Measurements from ENCODE around the gene POU6F2. TPM values are rescaled to one million over a fixed set of nuclear protein-coding genes. Genes with fewer than 3 reads are reported as not detected.

POU6F2 gene
- total RNA-seq, 1 donor from 2014 or later = 0.24 TPM

DNA sequence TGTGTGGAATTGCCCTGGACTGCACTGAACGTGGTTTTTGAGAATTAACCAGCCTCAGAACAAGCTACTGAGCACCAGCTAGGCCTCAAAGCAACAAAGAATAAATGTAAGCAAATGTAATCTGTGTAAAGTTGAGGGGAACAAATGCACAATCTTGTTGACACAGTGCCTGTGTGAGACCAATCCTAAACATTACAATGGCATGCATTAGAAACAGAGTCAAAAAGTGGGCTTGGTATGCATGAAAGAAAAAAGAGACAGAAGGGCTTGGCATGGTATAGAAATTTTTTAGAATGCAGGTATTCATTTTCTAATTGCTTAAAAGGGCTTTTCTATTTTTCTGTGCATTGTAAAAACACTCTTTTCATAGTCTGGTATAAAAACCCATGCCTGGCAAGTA lies 224.3 kb downstream of the POU6F2 start:
- no peak for ATAC-seq
- DNase-seq (ENCODE audit: missing footprints) = no peak
- intact Hi-C loops (cut with DNase I) = no loop called here

DNA sequence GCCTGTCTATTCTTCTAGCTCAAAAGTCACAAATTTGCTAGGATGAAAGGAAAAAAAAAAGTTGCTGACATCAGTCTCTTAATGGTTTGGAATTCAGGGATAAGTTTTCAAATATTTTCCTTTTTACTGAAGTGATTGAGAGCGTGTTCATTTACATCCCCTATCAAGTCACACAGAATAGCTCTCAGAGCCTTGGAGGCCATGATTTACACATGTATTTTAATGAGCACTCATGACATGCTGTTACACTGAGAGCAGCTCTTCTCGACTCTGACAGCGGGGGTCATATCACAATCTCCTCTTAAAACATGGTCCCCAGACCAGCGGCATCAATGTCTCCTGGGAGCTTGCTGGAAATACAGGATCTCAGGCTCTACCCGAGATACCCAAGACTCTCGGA lies 232.7 kb downstream of the POU6F2 start:
- no peak for ATAC-seq
- intact Hi-C loops (cut with DNase I) = no loop called here
- no peak for DNase-seq (ENCODE audit: missing footprints)

DNA sequence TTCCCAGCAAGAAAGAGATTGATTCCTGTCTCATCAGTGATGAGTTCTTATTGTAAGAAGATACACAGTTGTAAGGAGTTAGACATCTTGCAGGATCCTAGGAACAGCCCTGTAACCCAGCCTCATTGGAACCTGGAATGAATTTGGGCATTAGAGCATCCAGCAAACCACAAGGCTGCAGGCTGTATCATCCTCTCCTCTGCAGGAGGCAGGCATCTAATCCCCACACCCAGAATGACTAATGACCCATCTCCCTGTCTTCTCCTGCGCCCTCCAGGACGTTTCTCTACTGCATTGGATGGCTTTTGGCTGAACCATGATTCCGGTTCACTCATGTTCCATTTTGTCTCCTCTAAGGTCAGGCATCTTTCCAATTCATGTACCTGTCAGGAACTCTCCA lies 233.9 kb downstream of the POU6F2 start:
- ATAC-seq = no peak
- no peak for DNase-seq (ENCODE audit: missing footprints)
- intact Hi-C loops (cut with DNase I) = no loop called here

DNA sequence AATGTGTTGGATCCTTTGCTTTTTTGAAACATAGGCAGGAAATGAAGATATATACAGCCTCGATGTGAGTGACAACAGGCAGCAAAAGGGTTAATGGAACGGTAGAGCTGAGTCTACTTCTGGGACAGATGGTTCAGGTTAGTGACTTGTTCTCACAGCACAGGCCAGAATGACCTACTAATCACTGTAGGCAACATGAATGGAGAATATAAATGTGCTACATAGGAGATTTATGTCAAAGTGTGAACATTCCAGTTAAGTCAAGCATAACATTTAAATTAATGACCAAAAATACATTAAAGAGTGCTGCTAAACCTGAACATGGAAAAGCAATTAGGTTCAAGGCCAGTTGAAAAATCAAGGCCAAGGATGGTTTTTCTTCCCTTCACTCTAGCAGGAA lies 235.2 kb downstream of the POU6F2 start:
- intact Hi-C loops (cut with DNase I) = no loop called here
- DNase-seq (ENCODE audit: missing footprints) (no peak), ATAC-seq (no peak)

DNA sequence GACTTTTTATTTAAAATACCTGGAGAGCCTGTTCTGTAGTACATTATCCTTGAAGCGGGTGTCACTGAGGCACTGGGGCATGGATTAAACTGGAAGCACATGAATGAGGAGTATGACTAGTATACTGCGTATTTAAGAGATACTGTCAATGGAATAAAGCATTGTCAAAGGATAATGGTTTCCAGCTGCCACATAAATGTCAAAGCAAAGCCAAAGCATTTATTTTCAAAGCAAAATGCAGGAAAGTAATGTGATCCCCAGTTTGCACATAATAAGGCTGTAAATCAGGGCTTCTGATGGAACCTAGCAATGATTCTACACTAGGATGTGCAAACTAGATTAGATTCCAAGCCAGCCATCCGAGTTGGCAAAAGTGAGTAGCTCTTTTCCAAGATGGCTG lies 240.1 kb downstream of the POU6F2 start:
- intact Hi-C loops (cut with DNase I) = no loop called here
- no peak for ATAC-seq
- no peak for DNase-seq (ENCODE audit: missing footprints)

DNA sequence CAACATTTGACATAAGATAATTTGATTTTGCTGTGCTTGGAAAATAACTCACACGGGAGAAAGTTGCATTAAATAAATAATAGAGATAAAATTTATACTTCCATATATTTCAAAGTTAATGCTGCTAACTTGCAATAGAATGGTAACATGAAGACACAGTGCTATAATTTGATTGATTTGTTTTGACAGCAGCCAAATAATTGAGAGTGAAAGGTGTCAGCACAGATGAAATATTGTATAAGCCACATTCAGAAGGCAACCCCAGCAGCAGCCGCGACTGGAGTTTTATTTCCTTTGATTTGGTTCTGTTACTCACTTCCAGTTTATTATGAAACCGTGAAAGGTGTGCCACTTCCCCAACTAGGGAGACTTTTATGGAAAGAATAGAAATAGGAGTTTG lies 242.2 kb downstream of the POU6F2 start:
- no peak for DNase-seq (ENCODE audit: missing footprints)
- intact Hi-C loops (cut with DNase I) = no loop called here
- no peak for ATAC-seq

DNA sequence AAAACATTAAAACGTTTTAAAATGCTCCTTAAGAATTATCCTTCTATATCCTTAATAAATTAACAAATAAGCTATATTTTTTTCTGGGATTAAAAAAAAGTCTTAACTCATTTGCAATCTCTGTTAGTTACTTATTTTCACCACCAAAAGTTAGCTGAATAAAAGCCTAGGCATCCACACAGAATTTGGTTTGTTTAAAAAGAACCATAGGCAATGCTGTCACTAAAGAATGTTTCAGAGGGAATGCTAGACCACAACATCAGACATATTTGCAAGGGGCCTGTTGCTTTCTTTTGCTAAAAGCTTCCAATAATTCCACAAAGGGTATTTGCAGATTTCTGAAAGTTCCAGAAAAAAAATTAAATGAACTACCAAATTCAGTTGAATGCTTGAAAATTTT lies 244.2 kb downstream of the POU6F2 start:
- DNase-seq (ENCODE audit: missing footprints) = no peak
- ATAC-seq = no peak
- intact Hi-C loops (cut with DNase I) = no loop called here

DNA sequence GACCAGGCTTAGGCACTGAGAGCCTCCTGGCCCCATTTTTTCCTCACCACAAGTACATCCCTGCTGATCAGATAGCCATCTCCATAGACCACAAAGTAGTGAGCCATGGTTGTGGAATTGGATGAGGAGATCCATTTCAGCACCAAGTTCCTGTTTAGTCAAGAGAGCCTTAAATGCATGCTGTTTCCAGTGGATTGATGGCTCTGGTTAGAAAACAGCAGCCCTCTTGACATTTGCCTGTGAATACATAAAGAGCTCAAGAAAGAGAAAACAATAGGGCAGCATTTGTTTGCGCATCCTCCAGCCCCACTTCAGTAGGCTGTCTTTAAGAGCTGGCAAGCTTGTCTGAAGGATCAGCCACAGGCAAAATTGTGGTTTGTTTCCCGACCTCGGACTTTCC lies 251.2 kb downstream of the POU6F2 start:
- intact Hi-C loops (cut with DNase I) = no loop called here
- DNase-seq (ENCODE audit: missing footprints) (no peak), ATAC-seq (no peak)

DNA sequence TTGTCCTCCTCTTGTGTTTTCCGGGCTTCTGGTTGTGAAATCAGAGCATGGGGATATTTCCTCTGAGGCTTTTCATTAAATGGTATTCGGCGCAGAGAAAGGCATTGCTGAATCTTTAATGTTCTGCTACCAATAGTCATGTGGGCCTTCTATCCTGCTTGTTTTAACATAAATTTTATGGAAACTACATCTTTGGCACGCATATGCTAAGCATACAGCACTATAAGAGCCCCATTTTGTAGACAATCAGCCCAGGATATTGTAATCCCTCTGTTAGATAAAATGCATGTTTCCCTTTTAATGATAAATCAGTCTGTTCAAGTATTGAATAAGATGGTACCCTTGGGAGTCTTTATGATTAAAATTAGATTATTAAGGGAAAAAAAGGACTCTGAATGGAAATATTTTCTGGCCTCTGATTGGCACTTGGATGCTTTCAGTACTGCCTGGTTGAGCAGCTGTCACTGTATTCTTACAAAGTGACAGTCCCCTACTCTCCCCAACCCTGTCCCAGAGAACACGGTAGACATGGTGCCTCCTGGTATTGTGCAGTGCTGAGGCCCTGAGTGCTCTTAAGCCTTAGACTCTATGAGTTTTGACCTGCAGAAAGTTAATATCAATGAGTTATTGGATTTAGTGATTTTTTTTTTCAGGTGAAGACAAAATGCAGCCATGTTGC lies 256.3 kb downstream of the POU6F2 start:
- ATAC-seq = no peak
- intact Hi-C loops (cut with DNase I) = no loop called here
- no peak for DNase-seq (ENCODE audit: missing footprints)

DNA sequence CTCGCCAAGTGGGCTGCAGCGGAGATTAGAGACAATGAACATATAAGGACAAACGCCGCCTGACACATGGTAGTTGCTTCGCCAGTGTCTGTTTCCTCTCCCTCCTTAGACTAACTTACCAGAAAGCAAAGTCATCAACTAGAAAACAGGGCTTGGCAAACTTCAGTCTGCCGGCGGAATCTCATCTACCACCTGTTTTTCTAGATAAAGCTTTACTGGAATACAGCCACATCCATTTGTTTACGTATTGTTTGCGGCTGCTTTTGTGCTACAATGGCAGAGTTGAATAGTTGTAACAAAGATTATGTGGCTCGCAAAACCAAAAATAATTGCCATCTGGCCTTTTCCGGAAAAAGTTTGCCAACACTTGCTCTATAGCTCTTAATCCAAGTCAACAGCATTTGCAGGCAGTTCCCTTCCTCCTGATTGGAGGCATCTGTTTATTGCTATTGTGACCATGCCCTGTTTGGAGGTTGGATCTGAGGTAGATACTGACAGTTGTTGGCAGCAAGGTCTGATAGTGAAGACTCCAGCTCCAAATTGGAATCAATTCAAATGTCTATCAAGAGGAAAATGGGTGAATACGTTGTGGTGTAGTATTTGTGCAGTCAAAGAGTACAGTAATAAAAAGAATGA lies 260.6 kb downstream of the POU6F2 start:
- intact Hi-C loops (cut with DNase I) = no loop called here
- ATAC-seq (no peak), DNase-seq (ENCODE audit: missing footprints) (no peak)

DNA sequence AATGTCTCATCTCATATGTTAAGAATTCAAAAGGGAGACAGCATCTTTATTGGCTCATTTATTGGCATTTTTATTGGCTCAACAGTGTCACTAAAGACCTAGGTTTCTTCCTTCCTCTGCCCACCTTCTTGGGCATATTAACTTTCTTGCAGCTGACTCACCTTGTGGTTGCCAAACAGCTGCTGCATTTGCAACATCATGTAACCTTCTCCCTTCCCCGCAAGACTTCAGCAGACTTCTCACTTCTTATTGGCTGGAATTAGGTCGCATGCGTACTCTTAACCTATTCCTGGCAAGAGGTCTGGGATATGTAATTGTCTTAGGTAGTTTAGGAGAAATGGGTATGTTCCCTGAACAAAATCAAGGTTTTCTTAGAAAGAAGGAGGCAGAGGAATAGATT lies 263.2 kb downstream of the POU6F2 start:
- DNase-seq (ENCODE audit: missing footprints) (no peak), ATAC-seq (no peak)
- intact Hi-C loops (cut with DNase I) = no loop called here

DNA sequence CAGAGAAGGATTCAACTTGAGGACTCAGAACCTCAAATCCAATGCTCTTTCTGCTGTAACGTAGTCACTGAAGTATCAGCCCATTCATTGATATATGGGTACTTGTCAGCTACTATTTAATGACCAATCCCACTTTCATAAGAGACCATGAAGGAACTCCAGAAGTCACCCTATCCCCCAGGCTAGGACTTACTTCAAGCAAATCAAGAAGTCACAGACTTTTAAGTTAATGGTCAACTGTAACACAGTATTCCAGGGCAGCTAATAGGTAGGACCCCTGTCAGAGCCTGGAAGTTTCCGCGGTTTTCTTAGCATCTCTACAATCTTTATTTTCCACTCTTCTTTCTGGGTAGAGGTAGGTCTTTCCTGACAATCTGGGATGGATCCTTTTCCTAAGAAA lies 269.9 kb downstream of the POU6F2 start:
- no peak for DNase-seq (ENCODE audit: missing footprints)
- no peak for ATAC-seq
- intact Hi-C loops (cut with DNase I) = no loop called here

DNA sequence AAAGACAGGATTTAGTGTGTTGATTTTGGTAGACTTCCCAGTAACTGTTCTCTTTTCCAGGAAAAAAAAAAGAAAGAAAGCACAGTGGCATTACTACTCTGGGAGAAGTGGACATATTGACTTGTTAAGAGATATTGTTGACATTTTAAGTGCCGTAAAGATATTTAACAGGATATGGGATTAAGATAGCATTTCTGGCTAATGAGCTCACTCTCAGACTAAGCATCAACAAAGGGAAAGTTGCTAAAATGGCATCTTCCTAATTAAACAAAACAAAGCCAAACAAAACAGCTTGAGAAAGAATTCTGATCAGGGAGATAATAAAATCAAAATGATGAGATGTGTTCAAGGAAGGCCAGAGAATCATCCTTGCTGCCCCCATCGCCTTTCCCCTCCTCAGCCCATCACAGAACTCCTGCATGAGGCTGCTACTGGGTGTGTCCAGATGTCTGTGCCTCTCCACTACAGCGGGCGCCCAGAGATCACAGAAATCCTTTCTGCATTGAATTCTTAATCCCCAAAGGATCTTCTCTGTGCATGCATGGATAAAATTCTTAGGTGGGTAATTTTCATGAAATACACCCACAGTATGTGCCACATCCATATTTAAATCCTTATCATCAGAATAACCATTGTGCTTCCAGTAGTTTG lies 270.5 kb downstream of the POU6F2 start:
- intact Hi-C loops (cut with DNase I) = no loop called here
- no peak for DNase-seq (ENCODE audit: missing footprints)
- no peak for ATAC-seq

DNA sequence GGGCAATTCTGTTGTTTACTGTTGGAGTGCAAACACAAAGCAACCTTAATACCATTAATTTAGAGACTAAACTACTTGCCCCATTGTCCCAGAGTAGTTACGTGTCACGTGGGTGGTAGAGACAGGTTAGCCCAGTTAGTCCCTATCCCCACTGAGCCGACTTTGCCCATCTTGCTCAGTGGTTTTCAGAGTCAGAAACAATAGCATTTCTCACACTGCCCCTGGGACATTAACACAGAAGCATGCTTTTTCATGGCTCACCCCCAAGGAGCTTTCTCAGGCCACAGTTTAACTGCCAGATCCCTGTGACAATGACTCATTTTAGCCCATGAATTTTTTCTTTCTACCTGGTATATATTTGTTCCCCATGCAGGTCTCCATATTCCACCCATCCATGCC lies 271.0 kb downstream of the POU6F2 start:
- no peak for ATAC-seq
- intact Hi-C loops (cut with DNase I) = no loop called here
- DNase-seq (ENCODE audit: missing footprints) = no peak

DNA sequence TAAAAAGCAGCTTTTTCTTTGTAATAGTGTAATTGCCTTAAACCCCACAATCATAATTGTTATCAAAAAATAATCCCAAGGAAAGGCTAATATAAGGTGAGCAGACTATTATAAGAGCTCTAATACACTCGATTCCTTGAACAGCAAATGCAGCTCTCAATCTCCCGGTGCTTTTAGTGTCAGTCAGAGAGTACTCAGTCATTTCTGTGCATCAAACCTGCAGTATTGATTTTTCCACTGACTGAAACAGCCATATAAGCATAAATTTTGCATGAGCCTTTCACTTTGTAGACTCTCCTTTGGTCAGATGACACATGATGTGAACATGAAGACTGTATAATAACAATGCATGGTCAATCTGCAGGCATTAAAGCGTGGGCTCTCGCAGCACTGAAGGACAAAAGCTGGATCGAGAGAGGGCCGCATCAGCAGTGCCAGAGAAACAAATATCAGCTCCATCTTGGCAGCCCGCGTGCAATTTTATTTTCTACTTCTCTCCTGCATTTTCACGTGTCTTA lies 272.0 kb downstream of the POU6F2 start:
- ATAC-seq (no peak), DNase-seq (ENCODE audit: missing footprints) (no peak)
- intact Hi-C loops (cut with DNase I) = no loop called here

DNA sequence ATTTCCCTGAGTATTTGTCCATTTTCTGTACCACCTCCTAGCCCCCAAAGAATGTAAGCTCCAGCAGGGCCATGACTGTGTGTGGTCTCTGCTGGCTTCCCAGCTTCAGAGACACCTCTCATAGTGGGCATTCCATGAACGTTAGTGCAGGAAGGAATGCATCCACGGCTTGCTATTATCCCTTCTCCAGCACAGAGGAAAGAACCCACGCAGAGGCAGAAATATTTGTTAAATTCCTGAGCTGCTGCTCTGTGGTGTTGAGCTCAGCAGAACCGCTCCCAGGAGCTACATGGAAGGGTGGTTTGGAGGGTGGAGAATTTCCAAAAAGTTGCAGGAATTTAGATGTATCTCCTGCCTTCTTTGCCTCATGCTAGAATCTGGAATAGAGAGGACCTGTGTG lies 275.2 kb downstream of the POU6F2 start:
- ATAC-seq (no peak), DNase-seq (ENCODE audit: missing footprints) (no peak)
- intact Hi-C loops (cut with DNase I) = no loop called here

DNA sequence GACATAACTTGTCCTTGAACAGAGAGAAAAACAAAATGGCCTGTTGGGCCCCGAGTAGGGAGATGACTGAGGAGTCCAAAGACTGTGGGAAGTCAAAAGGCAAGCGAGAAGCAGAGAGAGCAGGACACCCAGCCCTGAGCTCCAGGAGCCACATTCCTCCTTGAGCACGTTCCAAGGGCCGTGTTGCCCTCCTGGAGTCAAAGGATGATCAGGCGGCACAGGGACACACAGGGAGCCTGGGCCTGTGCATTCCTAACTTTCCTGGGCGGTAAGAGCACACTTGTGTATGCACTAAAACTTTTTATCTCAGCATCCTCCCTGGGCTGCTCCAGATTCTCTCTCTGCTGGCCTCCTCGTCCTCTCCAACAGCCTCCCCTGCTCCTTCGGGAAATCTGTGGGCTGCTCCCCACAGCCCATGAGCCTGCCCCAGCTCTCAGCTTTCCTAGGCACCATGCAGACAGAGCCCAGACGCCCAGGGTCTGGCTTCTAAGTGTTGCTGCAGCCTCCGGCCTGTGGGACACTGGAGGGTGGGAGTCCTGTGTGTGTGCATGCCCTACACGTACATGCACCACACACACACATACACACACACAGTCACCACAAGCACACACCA lies 281.8 kb downstream of the POU6F2 start:
- DNase-seq (ENCODE audit: missing footprints) = no peak

DNA sequence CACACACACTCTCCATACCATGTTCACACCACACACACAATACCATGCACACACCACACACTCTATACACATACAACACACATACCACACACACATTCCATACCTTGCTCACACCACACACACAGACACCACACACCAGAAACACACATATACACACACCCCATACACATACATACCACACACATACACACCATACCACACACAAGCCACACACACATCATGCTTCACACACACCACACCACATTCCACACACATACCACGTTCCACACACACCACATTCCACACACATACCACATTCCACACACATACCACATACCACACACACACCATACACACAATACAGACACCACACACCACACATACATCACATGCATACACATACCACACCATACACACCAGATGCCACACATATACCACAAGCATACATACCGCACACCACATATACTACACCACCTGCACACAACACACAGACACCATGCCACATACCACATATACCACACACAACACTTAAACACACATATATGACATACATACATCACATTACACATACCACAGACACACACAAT lies 282.7 kb downstream of the POU6F2 start:
- DNase-seq (ENCODE audit: missing footprints) = no peak
- intact Hi-C loops (cut with DNase I) = no loop called here
- no peak for ATAC-seq

More for the DNA sequence above, 281.8 kb downstream of the POU6F2 start:
- no peak for ATAC-seq
- intact Hi-C loops (cut with DNase I) = no loop called here

DNA sequence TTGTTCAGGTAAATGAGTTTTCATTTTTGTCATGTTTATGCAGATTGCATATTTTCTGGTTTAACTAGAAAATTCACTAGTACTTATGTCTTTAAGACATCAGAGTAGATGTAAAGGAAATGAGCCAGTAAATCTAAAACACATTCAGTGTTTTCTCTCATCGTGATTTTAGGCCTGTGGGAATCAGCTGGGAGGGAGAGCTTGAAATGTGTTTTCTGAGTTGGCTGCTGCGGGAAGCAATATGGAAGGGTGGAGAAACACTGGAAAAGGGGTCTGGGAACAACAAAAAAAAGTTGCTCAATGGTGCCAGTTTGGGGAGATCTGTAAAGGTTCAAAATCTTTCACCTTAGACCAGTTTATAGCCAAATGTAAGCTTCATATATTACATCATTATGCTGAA lies 284.1 kb downstream of the POU6F2 start:
- no peak for DNase-seq (ENCODE audit: missing footprints)
- intact Hi-C loops (cut with DNase I) = no loop called here
- ATAC-seq = no peak

Measured in Right ventricle myocardium inferior (tissue), 1 donor.